GM23338 (cell line): ENCODE results near the gene SHANK1.

ENCODE experiments used
- CREB1 ChIP-seq: fragments of 250-450 bp; sonication (Bioruptor Pico); IDR thresholded peaks from 2 replicates; pipeline ENCODE4 v1.5.0; 2020; ENCODE audit warnings: low read depth, mild to moderate bottlenecking, moderate library complexity
- CTCF ChIP-seq, 2 experiments: fragments of 200-600 bp in 1 of 2; sonication (generic) in 1 of 2; conservative IDR thresholded peaks; 2 replicates each; pipeline versions ENCODE4 v1.5.1 to v1.6.1; 2016 to 2017; ENCODE audit warnings: antibody characterized with exemption in 2 of 2, low read depth in 2 of 2, mild to moderate bottlenecking in 2 of 2, moderate library complexity in 1 of 2
- ETS1 ChIP-seq: IDR thresholded peaks from 2 replicates; pipeline ENCODE4 v1.6.1; 2016; ENCODE audit warnings: antibody characterized with exemption
- EZH2 ChIP-seq: fragments of 200-600 bp; sonication (generic); IDR thresholded peaks from one replicate; pipeline ENCODE4 v1.8.0; 2017; ENCODE audit warnings: antibody characterized with exemption, mild to moderate bottlenecking, low read depth; ENCODE audit not compliant: unreplicated experiment
- EZH2phosphoT487 ChIP-seq: fragments of 200-600 bp; sonication (generic); IDR thresholded peaks from one replicate; pipeline ENCODE4 v1.8.1; 2018; ENCODE audit warnings: antibody characterized with exemption; ENCODE audit not compliant: unreplicated experiment
- POLR2AphosphoS5 ChIP-seq: IDR thresholded peaks from 2 replicates; pipeline ENCODE4 v1.6.1; 2016; ENCODE audit warnings: antibody characterized with exemption, low read depth
- REST ChIP-seq: IDR thresholded peaks from one replicate; pipeline ENCODE4 v1.6.1; 2018; ENCODE audit warnings: antibody characterized with exemption; ENCODE audit not compliant: unreplicated experiment

- TF ChIP-seq CTCF (conservative IDR thresholded peaks at IDR 0.05; ENCODE audit: low read depth in 2 of 2) (no peak), EZH2phosphoT487 (no peak), POLR2AphosphoS5 (no peak), REST (no peak), CREB1 (no peak), ETS1 (no peak), EZH2 (no peak)
Observed at GRCh38 chr19:50711805-50712204, 7.8 kb downstream of the SHANK1 start.
